OCI-LY1 (cell line): ENCODE results near the gene NTMT2.

ENCODE experiments used
- CTCF ChIP-seq: fragments of 200-600 bp; sonication (generic), shearing (Covaris generic); IDR thresholded peaks from 2 replicates; pipeline ENCODE4 v1.5.1; 2017; ENCODE audit warnings: mild to moderate bottlenecking, antibody characterized with exemption, low read length, moderate library complexity, mixed read lengths
- EZH2 ChIP-seq: fragments of 200-600 bp; sonication (generic), shearing (Covaris generic); IDR thresholded peaks from 2 replicates; pipeline ENCODE4 v1.8.0; 2017; ENCODE audit warnings: borderline replicate concordance, mixed run types, mild to moderate bottlenecking, antibody characterized with exemption, low read length, moderate library complexity, mixed read lengths

- TF ChIP-seq EZH2 (no peak), CTCF (no peak)
Observed at GRCh38 chr1:170096806-170097340, 48.9 kb upstream of the NTMT2 start.
